Muscle layer of colon (tissue), 2 donors: ENCODE data around the gene FXR1.
"Not testable (repeated sequence)": the region's sequence is repeated elsewhere in the genome, so short reads cannot be mapped to it uniquely, and the experiment has no call there.

Source experiments
- H3K27ac ChIP-seq: one replicate; pipeline ENCODE4 v1.7.0; 2013; ENCODE audit warnings: low read depth, mild to moderate bottlenecking, low read length, moderate library complexity
- H3K27me3 ChIP-seq, 2 donors: one replicate each; pipeline ENCODE4 v1.7.0; 2013; ENCODE audit warnings: low read length in 2 of 2, mild to moderate bottlenecking in 2 of 2; ENCODE audit not compliant: insufficient read depth in 2 of 2, control insufficient read depth in 1 of 2
- H3K36me3 ChIP-seq: one replicate; pipeline ENCODE4 v1.7.0; 2013; ENCODE audit warnings: mild to moderate bottlenecking, low read length; ENCODE audit not compliant: insufficient read depth
- H3K4me1 ChIP-seq: one replicate; pipeline ENCODE4 v1.7.0; 2013; ENCODE audit warnings: mild to moderate bottlenecking, low read length; ENCODE audit not compliant: insufficient read depth
- H3K4me3 ChIP-seq, 2 donors: one replicate each; pipeline ENCODE4 v1.7.0; 2013; ENCODE audit warnings: low read length in 2 of 2, low read depth in 1 of 2, mild to moderate bottlenecking in 1 of 2, moderate library complexity in 1 of 2
- H3K9ac ChIP-seq: one replicate; pipeline ENCODE4 v1.7.0; 2013; ENCODE audit warnings: low read length
- H3K9me3 ChIP-seq: one replicate; pipeline ENCODE4 v1.7.0; 2013; ENCODE audit warnings: mild to moderate bottlenecking, low read length
- donor health status: abdominal sarcoma.
- donor health status: Adenocarcinoma of cecum.

FXR1 gene

GRCh38 chr3:180912304-180913296 lies at the start of gene FXR1:
Gene FXR1, plus strand, starts transcription at chr3:180912670. Its CDS starts 16 bp downstream, at chr3:180912686.
- H3K4me3 ChIP-seq, result peak within 1 kb of the TSS; percentile 97 to 98
- no peaks in the 10 kb centered on the region for H3K36me3 ChIP-seq
- H3K27ac ChIP-seq, result peak within 1 kb of the TSS; percentile 94
- no peaks in the 10 kb centered on the region for H3K9me3 ChIP-seq
- H3K27me3 ChIP-seq, result no peaks in the 10 kb centered on the region
- peaks cover 17% of the 10 kb centered on the region for H3K4me1 ChIP-seq
- peak within 1 kb of the TSS; percentile 98 for H3K9ac ChIP-seq

- Histone ChIP-seq H3K4me3 (peak overlapping the region; percentile 49 to 57), H3K36me3 (no peaks in the 10 kb centered on the region), H3K4me1 (no peaks in the 10 kb centered on the region), H3K27ac (no peak overlapping the region), H3K9ac (no peak overlapping the region), H3K27me3 (peaks cover 0 to 5% of the 10 kb centered on the region in 2 donors), H3K9me3 (peaks cover 5% of the 10 kb centered on the region)
Observed at GRCh38 chr3:180870008-180870699, 42.3 kb upstream of the FXR1 start.

- Histone ChIP-seq H3K27me3 (peaks cover 0 to 5% of the 10 kb centered on the region in 2 donors), H3K9me3 (peaks cover 5% of the 10 kb centered on the region), H3K27ac (no peak overlapping the region), H3K36me3 (no peaks in the 10 kb centered on the region), H3K4me3 (no peak overlapping the region), H3K4me1 (no peaks in the 10 kb centered on the region), H3K9ac (no peak overlapping the region)
Observed at GRCh38 chr3:180871901-180872300, 40.6 kb upstream of the FXR1 start.

- H3K27ac ChIP-seq, H3K4me1 ChIP-seq, H3K9ac ChIP-seq, H3K9me3 ChIP-seq, H3K27me3 ChIP-seq, H3K36me3 ChIP-seq, H3K4me3 ChIP-seq: not testable (repeated sequence)
Observed at GRCh38 chr3:180872430-180872829, 40.0 kb upstream of the FXR1 start.

GRCh38 chr3:180875124-180875698 lies 37.3 kb upstream of the FXR1 start:
- no peaks in the 10 kb centered on the region for H3K36me3 ChIP-seq
- no peaks in the 10 kb centered on the region for H3K4me1 ChIP-seq
- no peak overlapping the region for H3K27ac ChIP-seq
- H3K4me3 ChIP-seq, result no peak overlapping the region
- H3K9me3 ChIP-seq, result no peaks in the 10 kb centered on the region
- H3K9ac ChIP-seq, result no peak overlapping the region
- no peaks in the 10 kb centered on the region for H3K27me3 ChIP-seq

- no peaks in the 10 kb centered on the region for H3K9me3 ChIP-seq
- H3K36me3 ChIP-seq, result no peaks in the 10 kb centered on the region
- no peaks in the 10 kb centered on the region for H3K27me3 ChIP-seq
- H3K9ac ChIP-seq, result no peak overlapping the region
- no peak overlapping the region for H3K4me3 ChIP-seq
- no peak overlapping the region for H3K27ac ChIP-seq
- no peaks in the 10 kb centered on the region for H3K4me1 ChIP-seq
Observed at GRCh38 chr3:180881065-180881801, 31.2 kb upstream of the FXR1 start.

- H3K27ac ChIP-seq, result no peak overlapping the region
- no peaks in the 10 kb centered on the region for H3K9me3 ChIP-seq
Observed at GRCh38 chr3:180882115-180882514, 30.4 kb upstream of the FXR1 start.

GRCh38 chr3:180888992-180889560 lies 23.4 kb upstream of the FXR1 start:
- Histone ChIP-seq H3K9ac (no peak overlapping the region), H3K9me3 (peaks cover 3% of the 10 kb centered on the region), H3K27me3 (no peaks in the 10 kb centered on the region), H3K27ac (no peak overlapping the region), H3K36me3 (no peaks in the 10 kb centered on the region), H3K4me1 (no peaks in the 10 kb centered on the region), H3K4me3 (no peak overlapping the region)

More at GRCh38 chr3:180882115-180882514, 30.4 kb upstream of the FXR1 start:
- Histone ChIP-seq H3K9ac (no peak overlapping the region), H3K4me3 (no peak overlapping the region), H3K27me3 (no peaks in the 10 kb centered on the region), H3K4me1 (no peaks in the 10 kb centered on the region), H3K36me3 (no peaks in the 10 kb centered on the region)

GRCh38 chr3:180898572-180898971 lies 13.9 kb upstream of the FXR1 start:
- H3K27ac ChIP-seq, result no peak overlapping the region
- no peaks in the 10 kb centered on the region for H3K4me1 ChIP-seq
- no peaks in the 10 kb centered on the region for H3K9me3 ChIP-seq
- no peaks in the 10 kb centered on the region for H3K27me3 ChIP-seq
- no peak overlapping the region for H3K9ac ChIP-seq
- no peak overlapping the region for H3K4me3 ChIP-seq
- H3K36me3 ChIP-seq, result no peaks in the 10 kb centered on the region

- Histone ChIP-seq H3K4me1 (peaks cover 17% of the 10 kb centered on the region), H3K4me3 (no peak overlapping the region), H3K9me3 (no peaks in the 10 kb centered on the region), H3K27me3 (no peaks in the 10 kb centered on the region), H3K27ac (no peak overlapping the region), H3K9ac (no peak overlapping the region), H3K36me3 (no peaks in the 10 kb centered on the region)
Observed at GRCh38 chr3:180909369-180910127, 2.9 kb upstream of the FXR1 start.
